HG03439 (cell line): Measurements from ENCODE around the gene CDC14C.
"Not testable (repeated sequence)": the region's sequence is repeated elsewhere in the genome, so short reads cannot be mapped to it uniquely, and the experiment has no call there.

Source experiments
- ATAC-seq: cut with Tn5 transposase; IDR thresholded peaks from one replicate; pipeline ENCODE4 v1.9.1; 2021; ENCODE audit warnings: mild to moderate bottlenecking, moderate library complexity; ENCODE audit not compliant: unreplicated experiment

CDC14C gene

GRCh38 chr7:48924433-48924832, at the start of gene CDC14C:
CDC14C (plus strand) TSS chr7:48924547; CDS start chr7:48924673, 126 bp downstream.
- ATAC-seq, result no peak

GRCh38 chr7:48875045-48875916, 49.1 kb upstream of the CDC14C start:
- no peak for ATAC-seq

- no peak for ATAC-seq
Observed at GRCh38 chr7:48876087-48876486, 48.3 kb upstream of the CDC14C start.

- no peak for ATAC-seq
Observed at GRCh38 chr7:48880851-48881250, 43.5 kb upstream of the CDC14C start.

- ATAC-seq, result no peak
Observed at GRCh38 chr7:48887500-48887899, 36.8 kb upstream of the CDC14C start.

GRCh38 chr7:48894574-48894973, 29.8 kb upstream of the CDC14C start:
- no peak for ATAC-seq

- no peak for ATAC-seq
Observed at GRCh38 chr7:48899932-48900331, 24.4 kb upstream of the CDC14C start.

- no peak for ATAC-seq
Observed at GRCh38 chr7:48901966-48902365, 22.4 kb upstream of the CDC14C start.

GRCh38 chr7:48904975-48905374, 19.4 kb upstream of the CDC14C start:
- ATAC-seq, result no peak

GRCh38 chr7:48905686-48906085, 18.7 kb upstream of the CDC14C start:
- not testable (repeated sequence) for ATAC-seq

GRCh38 chr7:48909887-48910286, 14.5 kb upstream of the CDC14C start:
- not testable (repeated sequence) for ATAC-seq

- no peak for ATAC-seq
Observed at GRCh38 chr7:48931481-48931880, 7.1 kb downstream of the CDC14C start.

- no peak for ATAC-seq
Observed at GRCh38 chr7:48932126-48932910, 8.0 kb downstream of the CDC14C start.

GRCh38 chr7:48933549-48934085, 9.3 kb downstream of the CDC14C start:
- ATAC-seq, result no peak

- ATAC-seq, result no peak
Observed at GRCh38 chr7:48938539-48939295, 14.4 kb downstream of the CDC14C start.

GRCh38 chr7:48943279-48943990, 19.1 kb downstream of the CDC14C start:
- ATAC-seq, result no peak

GRCh38 chr7:48955916-48956315, 31.6 kb downstream of the CDC14C start:
- no peak for ATAC-seq

- ATAC-seq, result no peak
Observed at GRCh38 chr7:48959676-48960075, 35.3 kb downstream of the CDC14C start.

GRCh38 chr7:48962821-48963505, 38.6 kb downstream of the CDC14C start:
- no peak for ATAC-seq

- ATAC-seq, result no peak
Observed at GRCh38 chr7:48964074-48964473, 39.7 kb downstream of the CDC14C start.
